Panc1 (cell line): Measurements from ENCODE around the gene GPC6. TPM values are rescaled to one million over a fixed set of nuclear protein-coding genes. Genes with fewer than 3 reads are reported as not detected.

Source experiments
- ATAC-seq: fragments of 200-7000 bp; cut with Tn5 transposase; 2 replicates; pipeline ENCODE4 v1.9.1; 2020; ENCODE audit warnings: mild to moderate bottlenecking, moderate library complexity
- BruUV-seq: library from RNA; stranded (reverse); fragments of 400-500 nt; replicated peaks from 2 replicates; lab custom pipeline; 2021; lab: Mats Ljungman, UMichigan
- CTCF ChIA-PET: fragments of 300-600 bp; sonication (Branson Sonifier 250); formaldehyde crosslinking; loops from one replicate; lab custom pipeline; 2022; ENCODE audit warnings: antibody characterized with exemption; lab: Charles Lee
- POLR2A ChIA-PET: fragments of 300-600 bp; sonication (Branson Sonifier 250); formaldehyde crosslinking; loops from one replicate; lab custom pipeline; 2022; ENCODE audit warnings: antibody characterized with exemption; lab: Charles Lee
- DNase-seq: peaks from one replicate; pipeline ENCODE4 v3.0.0-alpha.2; 2010; ENCODE audit warnings: low read depth, low spot score
- H3K27ac ChIP-seq: 2 replicates; pipeline ENCODE4 v1.5.1; 2011; ENCODE audit warnings: mild to moderate bottlenecking, low read length, inconsistent platforms
- H3K27me3 ChIP-seq: fragments of 200-500 bp; sonication (Bioruptor generic); 2 replicates; pipeline ENCODE4 v1.6.0; 2014; ENCODE audit warnings: low read length, inconsistent platforms; ENCODE audit not compliant: control insufficient read depth, insufficient read depth
- H3K36me3 ChIP-seq: fragments of 200-500 bp; sonication (Bioruptor generic); 2 replicates; pipeline ENCODE4 v1.5.1; 2014; ENCODE audit warnings: inconsistent platforms, mild to moderate bottlenecking, low read length, moderate library complexity; ENCODE audit not compliant: control insufficient read depth, insufficient read depth
- H3K4me1 ChIP-seq: 2 replicates; pipeline ENCODE4 v1.5.1; 2011; ENCODE audit warnings: inconsistent platforms, mild to moderate bottlenecking, low read length, moderate library complexity; ENCODE audit not compliant: control insufficient read depth, insufficient read depth
- H3K4me3 ChIP-seq, 2 experiments: 2 replicates each; pipeline ENCODE4 v1.5.1; 2011 to 2012; ENCODE audit warnings: low read depth in 2 of 2, low read length in 2 of 2, mild to moderate bottlenecking in 2 of 2, inconsistent platforms in 1 of 2, moderate library complexity in 1 of 2
- H3K9me3 ChIP-seq: fragments of 200-500 bp; sonication (Bioruptor generic); 2 replicates; pipeline ENCODE4 v1.5.1; 2014; ENCODE audit warnings: low read depth, mild to moderate bottlenecking, inconsistent platforms, low read length, moderate library complexity; ENCODE audit not compliant: control insufficient read depth, insufficient read depth
- POLR2AphosphoS5 ChIP-seq: IDR thresholded peaks from 2 replicates; pipeline ENCODE4 v1.6.1; 2012; ENCODE audit warnings: mild to moderate bottlenecking, low read depth, low read length, moderate library complexity
- SIN3A ChIP-seq: IDR thresholded peaks from 2 replicates; pipeline ENCODE4 v1.6.1; 2012; ENCODE audit warnings: low read depth, mild to moderate bottlenecking, low read length, moderate library complexity, borderline replicate concordance; ENCODE audit not compliant: insufficient read depth
- TCF7L2 ChIP-seq: IDR thresholded peaks from 2 replicates; pipeline ENCODE4 v1.6.1; 2011; ENCODE audit warnings: mild to moderate bottlenecking, low read depth, low read length, inconsistent platforms
- in situ Hi-C: cut with HindIII; loops from 2 replicates; pipeline ENCODE4 v1.10.0; 2016; ENCODE audit warnings: low sequenced_read_pairs, low pct_unique_long_range_greater_than_20kb
- intact Hi-C: fragments of 100-400 bp; cut with micrococcal nuclease; formaldehyde crosslinking; loops from one replicate; pipeline ENCODE4 v1.10.0; 2022; ENCODE audit not compliant: unreplicated experiment
- total RNA-seq: library from RNA; stranded (reverse); gene quantifications from one replicate; pipeline ENCODE4 v1.2.1, GENCODE V29; 2021; ENCODE audit not compliant: unreplicated experiment
- TF ChIP-seq, protein P1 (sequence below): fragments of 450-650 bp; IDR thresholded peaks from 2 replicates; pipeline ENCODE4 v1.5.1; 2017; ENCODE audit warnings: mild to moderate bottlenecking
- TF ChIP-seq, protein P2 (sequence below), 2 experiments: IDR thresholded peaks; 2 replicates each; pipeline ENCODE4 v1.6.1; 2011 to 2012; ENCODE audit warnings: low read depth in 2 of 2, control low read depth in 1 of 2, low read length in 1 of 2, mild to moderate bottlenecking in 1 of 2, moderate library complexity in 1 of 2; ENCODE audit not compliant: insufficient read depth in 1 of 2

GPC6 gene
- total RNA-seq, 1 experiment from 2014 or later = 4.8 TPM

DNA sequence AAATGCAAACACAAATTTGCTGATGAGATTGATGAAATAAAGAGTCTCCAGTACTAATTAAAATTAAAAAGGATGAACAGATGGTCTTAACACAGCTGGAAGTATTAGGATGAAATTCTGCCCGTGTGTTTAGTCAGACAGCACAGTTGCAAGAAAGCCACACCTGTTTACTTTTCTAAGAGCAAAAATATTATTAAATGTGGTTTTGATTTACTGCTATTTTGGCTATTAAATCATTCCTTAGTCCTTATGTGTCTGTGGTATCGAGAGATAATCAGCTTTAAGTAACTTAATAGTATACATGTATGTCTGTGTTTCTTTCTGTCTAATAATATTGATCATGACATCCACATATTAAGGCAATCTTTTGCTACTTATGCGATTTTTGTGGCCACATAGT, 494.9 kb downstream of the GPC6 start:
- ATAC-seq (no peak), DNase-seq (no peak)
- ChIA-PET POLR2A (no interaction called here), CTCF (no interaction called here)
- no peaks in the 10 kb centered on the region for H3K36me3 ChIP-seq
- no peak overlapping the region for H3K4me3 ChIP-seq
- in situ Hi-C loops = no loop called here
- no peaks in the 10 kb centered on the region for H3K9me3 ChIP-seq
- no peak overlapping the region for H3K27ac ChIP-seq
- H3K27me3 ChIP-seq = no peaks in the 10 kb centered on the region
- BruUV-seq = no TSS peak
- H3K4me1 ChIP-seq = no peaks in the 10 kb centered on the region
- intact Hi-C loops = no loop called here
- TF ChIP-seq, protein P1, sequence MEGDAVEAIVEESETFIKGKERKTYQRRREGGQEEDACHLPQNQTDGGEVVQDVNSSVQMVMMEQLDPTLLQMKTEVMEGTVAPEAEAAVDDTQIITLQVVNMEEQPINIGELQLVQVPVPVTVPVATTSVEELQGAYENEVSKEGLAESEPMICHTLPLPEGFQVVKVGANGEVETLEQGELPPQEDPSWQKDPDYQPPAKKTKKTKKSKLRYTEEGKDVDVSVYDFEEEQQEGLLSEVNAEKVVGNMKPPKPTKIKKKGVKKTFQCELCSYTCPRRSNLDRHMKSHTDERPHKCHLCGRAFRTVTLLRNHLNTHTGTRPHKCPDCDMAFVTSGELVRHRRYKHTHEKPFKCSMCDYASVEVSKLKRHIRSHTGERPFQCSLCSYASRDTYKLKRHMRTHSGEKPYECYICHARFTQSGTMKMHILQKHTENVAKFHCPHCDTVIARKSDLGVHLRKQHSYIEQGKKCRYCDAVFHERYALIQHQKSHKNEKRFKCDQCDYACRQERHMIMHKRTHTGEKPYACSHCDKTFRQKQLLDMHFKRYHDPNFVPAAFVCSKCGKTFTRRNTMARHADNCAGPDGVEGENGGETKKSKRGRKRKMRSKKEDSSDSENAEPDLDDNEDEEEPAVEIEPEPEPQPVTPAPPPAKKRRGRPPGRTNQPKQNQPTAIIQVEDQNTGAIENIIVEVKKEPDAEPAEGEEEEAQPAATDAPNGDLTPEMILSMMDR = no peak
- no peak for TF ChIP-seq SIN3A
- TF ChIP-seq POLR2AphosphoS5 = no peak
- TF ChIP-seq TCF7L2 = no peak
- TF ChIP-seq, protein P2, sequence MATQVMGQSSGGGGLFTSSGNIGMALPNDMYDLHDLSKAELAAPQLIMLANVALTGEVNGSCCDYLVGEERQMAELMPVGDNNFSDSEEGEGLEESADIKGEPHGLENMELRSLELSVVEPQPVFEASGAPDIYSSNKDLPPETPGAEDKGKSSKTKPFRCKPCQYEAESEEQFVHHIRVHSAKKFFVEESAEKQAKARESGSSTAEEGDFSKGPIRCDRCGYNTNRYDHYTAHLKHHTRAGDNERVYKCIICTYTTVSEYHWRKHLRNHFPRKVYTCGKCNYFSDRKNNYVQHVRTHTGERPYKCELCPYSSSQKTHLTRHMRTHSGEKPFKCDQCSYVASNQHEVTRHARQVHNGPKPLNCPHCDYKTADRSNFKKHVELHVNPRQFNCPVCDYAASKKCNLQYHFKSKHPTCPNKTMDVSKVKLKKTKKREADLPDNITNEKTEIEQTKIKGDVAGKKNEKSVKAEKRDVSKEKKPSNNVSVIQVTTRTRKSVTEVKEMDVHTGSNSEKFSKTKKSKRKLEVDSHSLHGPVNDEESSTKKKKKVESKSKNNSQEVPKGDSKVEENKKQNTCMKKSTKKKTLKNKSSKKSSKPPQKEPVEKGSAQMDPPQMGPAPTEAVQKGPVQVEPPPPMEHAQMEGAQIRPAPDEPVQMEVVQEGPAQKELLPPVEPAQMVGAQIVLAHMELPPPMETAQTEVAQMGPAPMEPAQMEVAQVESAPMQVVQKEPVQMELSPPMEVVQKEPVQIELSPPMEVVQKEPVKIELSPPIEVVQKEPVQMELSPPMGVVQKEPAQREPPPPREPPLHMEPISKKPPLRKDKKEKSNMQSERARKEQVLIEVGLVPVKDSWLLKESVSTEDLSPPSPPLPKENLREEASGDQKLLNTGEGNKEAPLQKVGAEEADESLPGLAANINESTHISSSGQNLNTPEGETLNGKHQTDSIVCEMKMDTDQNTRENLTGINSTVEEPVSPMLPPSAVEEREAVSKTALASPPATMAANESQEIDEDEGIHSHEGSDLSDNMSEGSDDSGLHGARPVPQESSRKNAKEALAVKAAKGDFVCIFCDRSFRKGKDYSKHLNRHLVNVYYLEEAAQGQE (IDR thresholded peaks at IDR 0.05; ENCODE audit: insufficient read depth in 1 of 2, low read depth in 2 of 2, low read length in 1 of 2) = no peak

DNA sequence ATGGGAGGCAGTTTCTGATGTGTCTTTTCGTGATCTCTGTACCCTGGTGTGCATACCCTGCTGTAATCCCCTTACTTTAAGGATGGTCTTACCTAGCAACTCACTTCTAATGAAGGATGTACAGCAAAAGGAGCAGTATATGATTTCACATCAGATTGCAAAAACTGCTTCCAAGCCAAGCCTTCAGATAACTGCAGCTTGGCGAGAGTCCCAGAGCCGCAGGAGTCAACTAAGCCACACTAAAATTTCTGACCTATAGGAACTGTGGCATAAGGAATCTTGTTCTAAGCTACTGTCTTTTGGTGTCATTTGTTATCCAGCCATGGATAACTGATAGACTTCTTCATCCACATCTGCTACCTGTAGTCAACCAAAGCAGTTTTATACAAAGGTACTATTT, 496.7 kb downstream of the GPC6 start:
- CTCF ChIA-PET = no interaction called here
- DNase-seq = no peak
- H3K4me3 ChIP-seq = no peak overlapping the region

More for the DNA sequence above, 496.7 kb downstream of the GPC6 start:
- POLR2A ChIA-PET = no interaction called here
- Histone ChIP-seq H3K36me3 (no peaks in the 10 kb centered on the region), H3K4me1 (no peaks in the 10 kb centered on the region), H3K27me3 (no peaks in the 10 kb centered on the region), H3K27ac (no peak overlapping the region), H3K9me3 (no peaks in the 10 kb centered on the region)
- in situ Hi-C loops = no loop called here
- TF ChIP-seq SIN3A (no peak), POLR2AphosphoS5 (no peak), TCF7L2 (no peak)
- TF ChIP-seq, protein P2 (IDR thresholded peaks at IDR 0.05; ENCODE audit: insufficient read depth in 1 of 2, low read depth in 2 of 2, low read length in 1 of 2) = no peak
- TF ChIP-seq, protein P1 = no peak
- no peak for ATAC-seq
- BruUV-seq = no TSS peak
- intact Hi-C loops = no loop called here
